Activated T-helper 17 cell treated with anti-CD3 and anti-CD28 coated beads, Interleukin-2, amount 50 U/mL, for 72 hours (primary cell): ENCODE results near the gene CTNNA3. TPM values are rescaled to one million over a fixed set of nuclear protein-coding genes. Genes with fewer than 3 reads are reported as not detected.

ENCODE experiments used
- ATAC-seq: fragments of 150-1000 bp; cut with Tn5 transposase; replicated peaks from 2 replicates; pipeline ENCODE4 v1.10.0; 2021; ENCODE audit warnings: mild to moderate bottlenecking, moderate library complexity
- H3K27ac Mint-ChIP-seq: one replicate; pipeline ENCODE4 v1.8.0; 2022; ENCODE audit warnings: mixed read lengths
- H3K27me3 Mint-ChIP-seq: one replicate; pipeline ENCODE4 v1.8.0; 2022; ENCODE audit warnings: mixed read lengths
- H3K36me3 Mint-ChIP-seq: one replicate; pipeline ENCODE4 v1.8.0; 2022; ENCODE audit warnings: low read depth, mild to moderate bottlenecking, mixed read lengths
- H3K4me1 Mint-ChIP-seq: one replicate; pipeline ENCODE4 v1.8.0; 2022; ENCODE audit warnings: mixed read lengths
- H3K4me3 Mint-ChIP-seq: one replicate; pipeline ENCODE4 v1.8.0; 2022; ENCODE audit warnings: mild to moderate bottlenecking, mixed read lengths
- H3K9me3 Mint-ChIP-seq: one replicate; pipeline ENCODE4 v1.8.0; 2022; ENCODE audit warnings: mixed read lengths
- total RNA-seq, 2 donors: library from RNA; stranded (reverse); gene quantifications; one replicate each; pipeline ENCODE4 v1.2.3, GENCODE V29; 2022

The CTNNA3 gene
- total RNA-seq, 2 donors from 2014 or later, result 5.7 TPM; not detected in 1

GRCh38 chr10:65940816-65941662 is 1755.0 kb downstream of the CTNNA3 start:
- H3K27me3 Mint-ChIP-seq, result no peaks in the 10 kb centered on the region
- ATAC-seq, result no peak
- no peak overlapping the region for H3K4me3 Mint-ChIP-seq
- no peaks in the 10 kb centered on the region for H3K9me3 Mint-ChIP-seq
- no peak overlapping the region for H3K27ac Mint-ChIP-seq
- no peaks in the 10 kb centered on the region for H3K4me1 Mint-ChIP-seq
- H3K36me3 Mint-ChIP-seq, result no peaks in the 10 kb centered on the region

GRCh38 chr10:65940105-65940504 is 1755.9 kb downstream of the CTNNA3 start:
- Mint-ChIP-seq H3K9me3 (no peaks in the 10 kb centered on the region), H3K4me3 (no peak overlapping the region), H3K36me3 (no peaks in the 10 kb centered on the region), H3K27ac (no peak overlapping the region), H3K4me1 (no peaks in the 10 kb centered on the region), H3K27me3 (no peaks in the 10 kb centered on the region)
- no peak for ATAC-seq

GRCh38 chr10:65931291-65932070 is 1764.5 kb downstream of the CTNNA3 start:
- no peaks in the 10 kb centered on the region for H3K4me1 Mint-ChIP-seq
- H3K4me3 Mint-ChIP-seq, result no peak overlapping the region
- no peaks in the 10 kb centered on the region for H3K36me3 Mint-ChIP-seq
- ATAC-seq, result no peak
- H3K27me3 Mint-ChIP-seq, result no peaks in the 10 kb centered on the region
- no peaks in the 10 kb centered on the region for H3K9me3 Mint-ChIP-seq
- no peak overlapping the region for H3K27ac Mint-ChIP-seq

GRCh38 chr10:65911151-65911835 is 1784.7 kb downstream of the CTNNA3 start:
- H3K36me3 Mint-ChIP-seq, result no peaks in the 10 kb centered on the region
- H3K4me3 Mint-ChIP-seq, result no peak overlapping the region
- H3K4me1 Mint-ChIP-seq, result no peaks in the 10 kb centered on the region
- ATAC-seq, result no peak
- H3K27me3 Mint-ChIP-seq, result no peaks in the 10 kb centered on the region
- H3K9me3 Mint-ChIP-seq, result peaks cover 5% of the 10 kb centered on the region
- no peak overlapping the region for H3K27ac Mint-ChIP-seq

- no peak for ATAC-seq
- Mint-ChIP-seq H3K27me3 (no peaks in the 10 kb centered on the region), H3K4me3 (no peak overlapping the region), H3K4me1 (no peaks in the 10 kb centered on the region), H3K36me3 (no peaks in the 10 kb centered on the region), H3K9me3 (peaks cover 5% of the 10 kb centered on the region), H3K27ac (no peak overlapping the region)
Measured at GRCh38 chr10:65910209-65910608, 1785.8 kb downstream of the CTNNA3 start.

- Mint-ChIP-seq H3K27me3 (no peaks in the 10 kb centered on the region), H3K4me1 (no peaks in the 10 kb centered on the region)
Measured at GRCh38 chr10:65907199-65907712, 1788.7 kb downstream of the CTNNA3 start.

GRCh38 chr10:65903620-65904019 is 1792.4 kb downstream of the CTNNA3 start:
- H3K9me3 Mint-ChIP-seq, result no peaks in the 10 kb centered on the region
- H3K4me3 Mint-ChIP-seq, result no peak overlapping the region
- H3K4me1 Mint-ChIP-seq, result no peaks in the 10 kb centered on the region
- no peak overlapping the region for H3K27ac Mint-ChIP-seq
- no peaks in the 10 kb centered on the region for H3K27me3 Mint-ChIP-seq
- ATAC-seq, result no peak
- no peaks in the 10 kb centered on the region for H3K36me3 Mint-ChIP-seq

More at GRCh38 chr10:65907199-65907712, 1788.7 kb downstream of the CTNNA3 start:
- H3K36me3 Mint-ChIP-seq, result no peaks in the 10 kb centered on the region
- no peak overlapping the region for H3K4me3 Mint-ChIP-seq
- ATAC-seq, result no peak
- no peak overlapping the region for H3K27ac Mint-ChIP-seq
- H3K9me3 Mint-ChIP-seq, result peaks cover 5% of the 10 kb centered on the region

GRCh38 chr10:65900271-65900670 is 1795.7 kb downstream of the CTNNA3 start:
- Mint-ChIP-seq H3K36me3 (no peaks in the 10 kb centered on the region), H3K9me3 (no peaks in the 10 kb centered on the region), H3K27me3 (no peaks in the 10 kb centered on the region), H3K4me3 (no peak overlapping the region), H3K27ac (no peak overlapping the region), H3K4me1 (no peaks in the 10 kb centered on the region)
- ATAC-seq, result no peak

- no peak for ATAC-seq
- no peaks in the 10 kb centered on the region for H3K27me3 Mint-ChIP-seq
Measured at GRCh38 chr10:65898055-65898454, 1797.9 kb downstream of the CTNNA3 start.

GRCh38 chr10:65894961-65895360 is 1801.0 kb downstream of the CTNNA3 start:
- no peaks in the 10 kb centered on the region for H3K9me3 Mint-ChIP-seq
- no peaks in the 10 kb centered on the region for H3K36me3 Mint-ChIP-seq
- no peaks in the 10 kb centered on the region for H3K27me3 Mint-ChIP-seq
- no peak overlapping the region for H3K27ac Mint-ChIP-seq
- no peak for ATAC-seq
- H3K4me3 Mint-ChIP-seq, result no peak overlapping the region
- H3K4me1 Mint-ChIP-seq, result no peaks in the 10 kb centered on the region

More at GRCh38 chr10:65898055-65898454, 1797.9 kb downstream of the CTNNA3 start:
- Mint-ChIP-seq H3K36me3 (no peaks in the 10 kb centered on the region), H3K9me3 (no peaks in the 10 kb centered on the region), H3K4me1 (no peaks in the 10 kb centered on the region), H3K27ac (no peak overlapping the region), H3K4me3 (no peak overlapping the region)

GRCh38 chr10:65894379-65894778 is 1801.6 kb downstream of the CTNNA3 start:
- H3K27ac Mint-ChIP-seq, result no peak overlapping the region
- no peak for ATAC-seq
- no peaks in the 10 kb centered on the region for H3K4me1 Mint-ChIP-seq
- H3K9me3 Mint-ChIP-seq, result no peaks in the 10 kb centered on the region
- no peaks in the 10 kb centered on the region for H3K27me3 Mint-ChIP-seq
- H3K36me3 Mint-ChIP-seq, result no peaks in the 10 kb centered on the region
- no peak overlapping the region for H3K4me3 Mint-ChIP-seq

- Mint-ChIP-seq H3K36me3 (no peaks in the 10 kb centered on the region), H3K27me3 (no peaks in the 10 kb centered on the region), H3K4me1 (no peaks in the 10 kb centered on the region), H3K4me3 (no peak overlapping the region), H3K9me3 (no peaks in the 10 kb centered on the region), H3K27ac (no peak overlapping the region)
- no peak for ATAC-seq
Measured at GRCh38 chr10:65893676-65894075, 1802.3 kb downstream of the CTNNA3 start.

GRCh38 chr10:65892284-65892683 is 1803.7 kb downstream of the CTNNA3 start:
- H3K27me3 Mint-ChIP-seq, result no peaks in the 10 kb centered on the region
- no peaks in the 10 kb centered on the region for H3K36me3 Mint-ChIP-seq
- H3K27ac Mint-ChIP-seq, result no peak overlapping the region
- H3K4me1 Mint-ChIP-seq, result no peaks in the 10 kb centered on the region
- H3K4me3 Mint-ChIP-seq, result no peak overlapping the region
- ATAC-seq, result no peak
- no peaks in the 10 kb centered on the region for H3K9me3 Mint-ChIP-seq
